HG03175 (cell line): Measurements from ENCODE around the gene KCNN3.

Experiments
- ATAC-seq: cut with Tn5 transposase; IDR thresholded peaks from one replicate; pipeline ENCODE4 v1.9.1; 2021; ENCODE audit warnings: mild to moderate bottlenecking, moderate library complexity; ENCODE audit not compliant: unreplicated experiment

Gene KCNN3

DNA sequence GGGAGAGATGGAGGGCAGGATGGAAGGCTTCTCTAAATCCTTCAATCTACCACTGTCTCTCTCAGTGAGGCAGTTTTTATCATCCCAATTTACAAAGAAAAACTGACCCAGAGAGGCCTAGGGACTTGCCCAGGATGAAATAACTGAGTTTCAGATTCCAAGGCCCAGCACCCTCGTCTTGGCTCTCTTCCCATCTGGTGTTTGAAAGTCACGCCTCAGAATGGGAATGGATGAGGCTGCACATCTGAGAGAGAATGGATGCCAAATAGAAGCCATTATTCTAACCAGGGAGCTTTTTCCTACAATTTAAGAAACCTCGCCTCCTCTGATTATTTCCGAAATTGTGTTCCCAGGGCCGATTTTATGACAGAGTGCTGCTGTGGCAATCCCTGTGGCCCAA is 10.6 kb upstream of the KCNN3 start:
- no peak for ATAC-seq

DNA sequence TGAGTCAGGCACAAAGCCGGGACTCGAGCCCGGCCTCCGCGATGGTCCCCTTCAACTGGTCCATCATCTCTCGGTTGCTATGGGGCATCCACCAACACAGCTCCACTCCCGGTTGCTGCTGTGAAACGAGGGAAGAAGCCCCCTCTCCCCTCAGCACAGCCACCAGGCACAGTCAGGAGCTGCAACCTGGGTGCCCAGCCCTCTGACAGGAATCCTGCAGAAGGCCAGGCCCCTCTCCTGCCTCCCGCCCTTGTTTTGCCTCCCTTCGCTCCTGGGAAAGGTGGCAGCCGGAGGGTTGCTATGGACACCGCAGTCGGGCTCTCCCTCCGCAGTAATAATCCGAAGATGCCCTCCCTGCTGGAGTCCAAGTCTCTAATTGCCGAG is 8.9 kb upstream of the KCNN3 start:
- ATAC-seq, result no peak

DNA sequence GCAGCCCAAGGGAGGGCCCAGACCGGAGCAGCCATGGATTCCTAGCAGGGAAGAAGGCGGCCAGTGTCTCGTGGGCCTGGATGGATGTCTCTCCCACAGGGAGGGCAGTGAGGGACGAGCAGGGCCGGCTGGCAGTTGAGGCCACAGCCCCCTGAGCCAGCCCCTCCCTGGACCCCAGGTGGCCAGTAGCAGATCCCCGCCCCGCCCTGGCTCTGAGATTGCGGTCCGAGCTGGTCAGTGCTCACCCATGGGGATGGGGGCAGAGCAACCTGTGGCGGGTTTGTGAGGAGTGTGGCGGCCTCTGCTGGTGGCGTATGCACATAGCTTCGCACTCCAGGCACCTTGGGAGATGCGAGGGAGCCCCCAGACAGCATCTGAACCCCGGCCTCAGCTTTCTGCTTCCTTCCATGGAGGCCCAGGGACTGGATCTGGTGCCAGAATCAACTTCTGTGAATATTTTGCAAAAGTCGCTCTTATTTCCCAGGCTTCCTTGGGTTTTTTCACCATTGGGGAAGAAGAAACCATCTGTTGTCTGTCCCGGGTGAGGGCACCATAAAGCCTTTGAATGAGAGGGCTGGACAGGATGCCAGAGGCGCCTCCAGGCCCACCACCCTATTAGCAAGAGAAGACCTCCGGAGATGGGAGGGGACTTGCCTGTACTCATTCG is 8.4 kb upstream of the KCNN3 start:
- peak; percentile 69 for ATAC-seq

DNA sequence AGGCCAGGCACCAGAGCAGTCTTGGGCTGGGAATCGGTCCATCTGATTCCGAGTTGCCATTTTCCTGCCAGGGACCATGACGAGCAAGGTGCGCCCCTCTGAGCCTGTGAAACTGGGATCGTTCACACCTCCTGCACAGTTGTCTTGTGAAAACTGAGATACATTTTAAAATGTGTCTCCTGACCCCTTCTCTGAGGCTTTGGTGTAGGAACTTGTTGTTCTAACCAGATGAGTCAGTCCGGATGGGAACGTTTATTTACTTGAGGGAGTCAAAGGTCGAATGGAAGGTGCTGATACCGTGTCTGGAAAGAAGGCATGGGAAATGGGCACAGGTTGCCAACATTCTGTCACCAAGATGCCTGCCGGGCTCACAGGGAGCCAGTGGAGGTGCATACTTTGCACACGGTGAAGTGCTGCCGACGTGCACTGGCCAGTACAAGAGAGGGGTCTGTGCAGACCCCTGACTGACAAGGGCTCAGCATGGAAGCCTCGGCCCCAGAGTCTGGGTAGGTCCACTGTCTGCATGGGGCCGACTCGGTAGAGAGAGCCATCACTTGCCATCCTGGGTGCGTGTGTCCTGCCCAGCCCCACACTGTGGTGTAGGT is 7.4 kb upstream of the KCNN3 start:
- ATAC-seq, result no peak

DNA sequence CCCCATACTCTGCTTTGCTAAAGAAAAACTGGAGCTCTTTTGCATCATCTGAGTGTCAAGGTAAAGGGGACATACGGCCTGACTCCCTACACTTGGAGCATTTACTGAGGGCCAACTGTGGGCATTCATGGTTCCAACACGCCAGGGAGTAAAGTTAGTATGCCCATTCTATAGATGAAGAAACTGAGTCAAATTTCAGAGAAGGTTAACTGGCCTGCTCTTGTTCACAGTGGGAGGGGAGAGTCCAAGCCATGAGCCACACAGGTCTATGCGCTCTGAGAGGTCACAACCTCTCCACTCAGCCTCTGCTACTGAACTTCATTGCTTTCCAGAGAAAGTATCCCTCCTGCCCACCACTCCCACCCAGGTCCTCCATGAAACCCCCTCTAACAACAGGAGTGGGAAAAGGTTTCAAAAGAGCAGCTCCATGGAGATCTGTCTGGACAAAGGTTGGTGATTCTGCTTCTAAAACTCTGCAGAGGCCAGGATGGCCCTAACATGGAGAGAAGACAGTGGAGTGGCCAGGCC is 6.8 kb upstream of the KCNN3 start:
- ATAC-seq, result no peak

DNA sequence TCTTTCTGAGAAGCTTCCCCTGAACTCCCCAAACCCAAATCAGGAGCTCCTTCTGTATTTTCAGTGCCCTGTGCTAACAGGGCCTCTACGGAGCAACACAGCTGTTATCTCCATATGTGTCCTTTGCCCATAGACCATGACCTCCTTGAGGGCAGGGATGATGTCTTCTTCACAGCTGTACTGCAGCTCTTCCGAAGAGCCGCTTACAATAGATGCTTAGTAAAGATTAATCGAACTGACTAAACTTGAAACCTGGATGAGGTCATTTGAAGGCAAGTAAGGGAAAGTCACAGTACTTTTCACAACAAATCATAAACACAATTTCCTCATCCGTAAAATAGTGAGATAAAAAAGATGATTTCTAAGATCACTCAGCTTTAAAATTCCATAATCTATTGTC is 4.4 kb upstream of the KCNN3 start:
- no peak for ATAC-seq

DNA sequence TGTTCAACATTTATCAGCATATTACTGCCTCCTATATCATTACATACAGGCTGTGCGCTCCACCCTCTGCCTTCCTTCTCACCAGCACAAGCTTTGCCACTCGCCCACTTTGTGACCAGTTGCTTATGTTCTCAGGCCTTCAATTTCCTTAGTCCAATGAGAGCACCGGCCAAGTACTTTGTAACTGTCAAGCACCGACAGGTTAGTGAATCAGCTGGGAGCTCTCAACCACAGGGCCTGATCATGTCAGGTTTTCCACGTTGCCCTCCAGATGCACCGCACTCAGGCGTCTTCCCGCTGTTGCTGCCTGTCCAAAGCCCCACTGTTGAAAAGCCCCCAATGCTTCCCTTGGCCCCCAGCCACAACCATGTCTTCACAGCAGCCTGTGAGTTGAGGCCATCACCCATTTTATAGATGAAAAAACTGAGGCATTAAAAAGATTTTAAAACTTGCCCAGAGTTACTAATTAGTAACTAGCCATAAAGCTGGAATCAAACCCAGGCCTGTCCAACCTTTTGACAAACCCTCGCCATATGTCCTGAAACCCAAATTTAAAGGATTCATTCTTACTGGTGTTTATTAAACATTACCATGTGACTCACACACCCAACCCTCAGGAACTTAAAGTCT is 3.4 kb upstream of the KCNN3 start:
- no peak for ATAC-seq

DNA sequence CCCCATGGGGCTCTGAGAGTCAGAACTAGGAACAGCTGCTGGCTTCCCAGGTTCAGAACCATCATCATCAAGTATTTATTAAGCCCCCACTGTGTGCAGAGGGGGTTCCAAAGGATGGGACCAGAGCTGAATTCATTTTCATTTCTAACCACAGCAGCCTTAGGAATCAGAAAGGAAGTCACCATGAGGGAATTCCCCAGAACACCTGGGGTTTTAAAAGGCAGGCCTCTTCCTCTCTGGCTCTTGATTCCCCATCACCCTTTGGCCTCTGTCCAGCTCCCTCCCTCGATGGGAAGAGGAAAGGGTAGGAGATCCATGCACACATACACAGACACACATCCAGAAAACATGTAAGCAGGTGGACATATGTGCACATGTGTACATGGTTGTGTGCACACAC is 1.3 kb upstream of the KCNN3 start:
- ATAC-seq, result no peak

DNA sequence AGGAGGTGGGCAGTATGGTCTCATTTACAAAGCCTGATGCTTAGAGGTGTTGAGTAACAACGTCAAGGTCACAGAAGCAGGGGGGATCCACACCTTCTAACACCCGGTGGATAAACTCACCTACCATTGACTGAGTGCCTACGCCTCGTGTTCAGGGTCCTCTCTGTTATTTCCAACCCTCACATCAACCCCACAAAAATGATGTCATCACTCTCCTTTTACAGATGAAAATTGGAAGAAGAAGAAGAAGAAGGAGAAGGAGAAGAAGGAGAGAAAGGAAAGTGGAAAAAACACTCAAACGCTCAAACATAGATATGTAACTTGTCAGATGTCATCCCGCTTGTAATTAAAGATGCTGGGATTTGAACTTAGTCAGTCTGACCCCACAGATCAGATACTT is 653 bp upstream of the KCNN3 start:
- ATAC-seq, result no peak

DNA sequence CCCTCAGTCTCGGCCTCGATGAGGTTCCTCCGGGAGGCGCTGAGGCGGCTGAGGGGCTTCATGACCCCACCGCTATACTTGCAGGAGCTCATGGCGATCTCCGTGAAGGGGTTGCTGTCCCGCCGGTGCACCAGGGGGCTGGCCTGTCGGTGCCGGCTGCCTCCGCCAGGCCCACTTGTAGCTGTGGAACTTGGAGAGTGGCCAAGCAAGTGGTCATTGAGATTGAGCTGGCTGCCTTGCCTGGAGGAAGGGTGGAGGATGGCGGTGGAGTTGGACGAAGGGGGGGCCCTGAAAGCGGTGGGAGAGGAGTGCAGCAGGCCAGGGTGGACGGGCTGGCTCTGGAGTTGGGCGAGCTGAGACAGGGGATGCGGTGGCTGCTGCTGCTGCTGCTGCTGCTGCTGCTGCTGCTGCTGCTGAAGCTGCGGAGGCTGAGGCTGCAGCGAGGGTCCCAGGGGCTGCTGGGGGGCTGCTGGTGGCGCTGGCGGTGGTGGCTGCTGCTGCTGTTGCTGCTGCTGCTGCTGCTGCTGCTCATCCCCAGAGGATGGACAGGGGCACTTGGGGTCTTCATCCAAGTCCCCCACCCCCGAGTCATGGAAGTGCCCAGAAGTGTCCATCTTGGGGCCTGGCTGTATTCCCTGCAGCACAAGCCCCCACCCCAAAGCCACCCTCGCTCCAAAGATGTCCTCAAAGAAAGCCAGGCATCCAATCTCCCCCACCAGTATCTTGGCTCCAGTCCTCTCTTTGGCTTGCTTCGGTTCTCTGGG is 548 bp downstream of the KCNN3 start:
- ATAC-seq, result no peak

DNA sequence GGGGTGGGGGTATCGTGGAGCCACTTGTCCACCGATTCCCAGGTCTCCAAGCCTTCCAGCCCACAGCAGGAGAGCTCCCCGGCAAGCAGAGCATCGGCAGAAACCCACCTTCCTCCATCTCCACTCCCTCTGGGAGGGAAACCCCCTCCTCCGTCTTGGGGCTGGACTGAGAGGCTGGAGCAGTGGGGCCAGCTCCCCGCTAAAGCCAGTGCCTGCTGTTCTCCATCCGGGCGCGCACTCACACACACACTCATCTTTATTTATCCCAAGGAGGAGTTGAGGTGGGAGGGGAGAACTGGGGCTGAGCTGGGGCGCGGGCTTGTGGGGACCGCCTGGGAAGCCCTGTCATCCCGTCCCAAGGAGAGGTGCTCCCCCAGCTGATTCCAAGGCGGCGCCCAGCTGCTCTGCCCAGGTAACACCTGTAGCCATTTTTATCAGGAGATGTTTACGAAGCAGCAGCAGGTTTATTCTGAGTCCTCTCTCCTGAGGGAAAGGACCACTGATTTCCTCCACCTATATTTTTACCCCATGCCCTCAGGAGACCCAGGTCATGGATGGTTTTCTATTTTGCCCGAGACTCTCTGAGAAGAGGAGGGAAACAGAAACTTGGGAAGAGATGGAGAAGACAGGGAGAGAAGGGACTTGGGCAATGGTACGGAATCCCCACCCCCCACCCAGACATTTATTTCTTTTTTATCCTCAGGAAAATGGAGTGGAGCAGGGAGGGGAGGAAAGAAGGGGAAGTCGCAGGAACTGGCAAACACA is 2.1 kb downstream of the KCNN3 start:
- ATAC-seq, result no peak

DNA sequence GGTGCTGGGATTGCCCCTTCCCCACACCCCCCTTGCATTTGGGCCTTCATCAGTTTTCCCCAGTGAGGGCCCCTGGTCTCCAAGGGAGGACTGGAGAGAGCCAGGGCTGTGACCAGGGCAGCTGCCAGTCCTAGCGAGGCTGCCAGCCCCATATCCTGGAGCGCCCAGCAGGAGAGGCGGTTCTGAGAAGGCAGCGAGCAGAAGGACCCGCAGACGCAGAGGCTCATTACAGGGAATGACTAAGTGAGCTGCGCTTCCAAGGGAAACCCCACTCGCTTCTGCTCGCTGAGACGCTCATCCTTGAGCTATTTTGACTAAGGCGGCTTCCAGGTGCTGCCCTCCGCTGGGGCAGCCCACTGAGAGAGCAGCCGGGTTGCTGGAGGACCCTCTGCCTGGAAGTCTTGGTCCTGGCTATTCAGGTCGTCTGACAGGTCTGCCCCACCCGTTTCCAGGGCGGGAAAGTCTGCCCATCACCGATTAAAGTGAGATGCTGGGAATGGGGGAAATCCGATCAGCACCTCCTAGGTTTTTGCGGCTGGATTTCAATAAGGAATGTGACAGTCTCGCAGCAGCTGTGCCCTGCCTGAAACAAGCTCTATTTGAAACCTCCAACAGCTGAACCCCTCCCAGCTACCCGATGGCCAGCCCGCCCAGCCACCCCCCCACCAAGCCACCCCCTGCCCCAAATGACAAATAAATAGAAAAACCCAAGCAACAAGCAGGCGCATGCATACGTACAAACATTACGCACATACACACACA is 2.8 kb downstream of the KCNN3 start:
- no peak for ATAC-seq

DNA sequence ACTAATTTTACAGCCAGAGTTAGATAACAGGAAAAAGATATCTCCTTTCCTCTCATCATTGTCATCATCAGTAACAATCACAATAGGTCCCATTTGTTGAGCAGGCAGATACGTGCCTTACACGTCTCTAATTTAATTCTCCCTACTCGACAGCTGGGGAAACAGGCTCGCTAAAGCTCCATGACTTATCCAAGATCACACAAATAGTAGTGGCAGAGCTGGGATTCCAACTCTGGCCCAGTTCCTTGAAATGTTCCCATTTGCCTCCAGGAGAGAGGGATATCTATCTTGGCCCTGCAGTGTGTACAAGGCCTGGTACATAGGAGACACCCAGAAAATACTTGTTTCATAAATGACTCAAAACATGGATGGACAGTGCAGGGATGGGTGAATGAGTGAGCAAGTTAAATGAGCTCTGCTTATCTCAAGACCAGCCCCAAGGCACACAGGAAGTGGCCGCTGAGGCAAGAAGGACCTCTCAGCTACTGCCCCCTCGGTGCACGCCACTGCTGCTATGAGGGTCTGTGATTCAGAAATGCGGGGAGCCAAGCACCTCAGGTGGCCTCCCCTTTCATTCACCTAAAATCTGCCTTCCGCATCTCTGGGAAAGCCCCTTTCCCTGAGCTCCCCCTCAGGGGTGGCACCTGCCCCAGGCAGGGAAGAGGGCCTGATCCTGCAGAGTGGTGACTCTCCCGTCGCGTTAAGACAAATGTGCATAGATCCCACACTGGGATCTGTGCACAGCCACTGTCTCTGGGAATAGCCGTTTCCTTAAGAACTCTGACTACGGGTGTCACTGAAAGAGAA is 3.6 kb downstream of the KCNN3 start:
- ATAC-seq, result no peak

DNA sequence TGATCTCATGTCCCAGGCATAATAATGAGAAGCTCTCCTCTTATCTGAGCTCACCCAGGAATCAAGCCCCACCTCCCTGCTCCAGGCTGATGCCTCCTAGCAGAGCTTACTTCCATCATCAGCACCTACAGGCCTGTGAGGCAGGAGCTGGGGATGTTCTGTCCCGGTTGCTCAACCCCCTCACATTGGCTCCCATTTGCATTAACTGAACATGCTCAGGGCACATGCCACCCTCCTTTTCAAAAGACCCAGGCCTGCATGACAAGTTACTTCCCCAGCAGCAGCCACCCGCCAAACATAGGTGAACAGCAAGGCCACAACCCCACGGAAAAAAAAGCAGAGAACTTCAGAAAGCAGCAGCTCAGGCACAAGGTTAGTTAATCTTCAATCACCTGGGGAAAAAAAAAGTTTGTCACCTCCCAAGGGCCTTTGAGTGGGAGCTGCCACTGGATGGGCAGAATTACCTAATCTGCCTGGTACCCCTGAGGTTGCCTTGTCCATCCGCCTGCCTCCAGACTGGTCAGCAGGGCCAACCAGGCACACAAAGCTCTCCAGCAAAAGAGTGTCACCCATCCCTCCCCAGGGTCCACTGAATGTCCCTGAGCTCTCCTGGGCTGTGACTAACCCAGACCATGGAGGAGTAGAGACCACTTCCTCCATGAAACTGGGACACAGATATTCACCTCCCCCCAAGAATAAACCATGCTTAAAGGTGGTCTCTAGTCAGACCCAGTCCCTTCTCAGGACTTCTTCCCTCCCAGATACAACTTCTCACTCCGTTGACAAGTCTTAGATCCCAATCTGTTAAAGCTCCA is 4.4 kb downstream of the KCNN3 start:
- ATAC-seq, result no peak

DNA sequence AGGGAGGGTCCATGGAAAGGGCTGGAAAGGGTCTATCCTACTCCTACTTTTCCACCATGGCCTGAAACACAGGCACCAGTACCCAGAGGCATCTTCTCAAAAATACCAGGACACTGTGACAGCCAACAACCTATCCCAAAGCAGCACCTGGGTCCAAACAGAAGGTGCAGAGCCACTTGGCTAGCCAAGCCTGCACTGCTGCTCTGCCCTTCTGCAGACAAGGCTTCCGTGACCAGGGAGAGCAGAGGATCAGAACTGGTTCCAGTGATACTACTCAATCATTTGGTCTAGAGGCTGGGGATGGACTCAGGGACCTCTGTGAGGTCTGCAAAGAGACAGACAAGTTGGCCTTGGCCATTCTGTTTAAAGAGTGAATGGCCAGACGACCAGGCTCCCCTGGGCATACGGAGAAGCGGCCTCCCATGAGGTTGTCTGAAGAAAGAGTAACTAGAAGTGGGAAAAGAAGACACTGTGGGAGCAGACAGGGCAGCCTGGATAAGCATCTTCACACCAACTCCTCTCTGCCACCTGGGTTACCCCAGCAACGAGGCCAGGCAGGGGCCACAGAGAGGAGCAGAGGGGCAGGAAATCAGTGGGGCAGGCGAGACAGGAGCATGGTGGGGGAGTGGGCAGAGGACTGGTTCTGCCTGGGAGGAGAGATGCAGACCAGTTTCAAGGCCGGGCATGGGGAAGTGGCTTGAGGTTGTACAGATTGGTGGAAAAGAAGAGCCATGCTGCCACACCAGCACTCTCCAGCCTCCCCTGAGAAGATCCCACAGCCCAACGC is 5.7 kb downstream of the KCNN3 start:
- ATAC-seq, result no peak

DNA sequence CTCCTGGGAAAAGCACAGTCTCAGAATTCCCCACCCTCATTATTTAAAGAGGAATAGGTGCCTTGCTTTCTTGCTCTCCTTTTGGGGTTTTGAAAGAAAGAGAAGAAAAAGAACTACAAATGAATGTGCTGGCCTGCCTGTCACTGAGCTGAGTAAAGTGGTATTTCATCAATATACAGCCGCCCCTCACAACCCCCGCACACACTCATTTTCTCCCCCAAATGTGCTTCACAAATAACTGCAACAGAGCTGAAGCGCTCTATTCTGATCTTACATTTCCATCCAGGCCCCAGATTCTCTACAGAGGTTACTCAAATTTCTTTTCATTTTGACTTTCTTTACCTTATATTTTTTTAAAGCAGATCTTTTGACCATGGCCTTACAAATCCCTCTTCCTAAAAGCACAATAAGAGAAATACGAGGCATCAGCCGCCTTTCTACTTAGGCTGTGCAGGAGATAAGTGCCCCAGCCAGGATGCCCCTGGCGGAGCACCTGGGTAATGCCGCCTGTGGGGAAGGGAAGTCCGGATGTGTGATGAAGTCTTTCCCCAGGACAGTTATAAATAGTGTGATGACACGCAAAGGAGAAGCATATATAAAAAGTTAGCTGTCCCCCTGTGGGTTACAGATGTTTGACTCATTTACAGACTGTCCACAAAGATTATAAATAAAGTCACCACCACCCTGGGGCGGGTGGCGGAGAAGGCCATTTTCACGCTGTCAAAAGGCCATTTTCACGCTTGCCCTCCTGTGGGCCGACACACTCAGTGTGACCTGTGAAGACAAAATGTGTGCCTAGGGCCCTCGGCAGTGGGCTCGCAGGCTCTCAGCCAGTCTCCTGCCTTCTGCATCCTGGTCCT is 6.5 kb downstream of the KCNN3 start:
- ATAC-seq, result peak; percentile 31

DNA sequence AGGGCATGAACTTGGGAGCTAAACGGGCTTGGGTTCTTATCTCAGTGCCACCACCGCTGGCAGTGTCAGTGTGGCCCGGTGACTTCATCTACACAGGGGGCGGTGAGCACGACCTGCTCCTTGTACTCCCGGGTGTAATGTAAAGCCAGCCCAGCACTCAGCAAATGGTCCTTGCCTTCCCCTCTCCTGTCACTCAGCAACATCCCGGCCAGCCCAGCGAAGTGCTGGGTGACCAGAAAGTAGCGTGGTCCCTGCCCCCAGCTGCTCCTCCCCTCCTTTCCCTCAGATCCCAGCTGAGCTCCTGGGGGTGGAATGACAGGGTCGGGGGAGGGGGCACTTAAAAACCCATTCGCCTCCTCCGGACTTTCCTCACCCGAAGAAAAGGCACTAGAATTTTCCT is 7.2 kb downstream of the KCNN3 start:
- ATAC-seq, result no peak
